Trophoblast cell (in vitro differentiated cells and primary cell): ENCODE measurements around the gene PTBP1.

Source experiments
- DNase-seq, 2 donors: peaks; one replicate each; pipeline ENCODE4 v3.0.0-alpha.2; 2016
- H2AFZ ChIP-seq: 2 replicates; pipeline ENCODE4 v1.6.1; 2013; ENCODE audit warnings: low read length, moderate library complexity, mild to moderate bottlenecking; ENCODE audit not compliant: insufficient read depth, poor library complexity
- H2AK5ac ChIP-seq: 2 replicates; pipeline ENCODE4 v1.6.1; 2013; ENCODE audit warnings: mild to moderate bottlenecking, low read length
- H2BK120ac ChIP-seq: 2 replicates; pipeline ENCODE4 v1.6.1; 2013; ENCODE audit warnings: low read length, mild to moderate bottlenecking, moderate library complexity; ENCODE audit not compliant: insufficient read depth, poor library complexity
- H2BK12ac ChIP-seq: 2 replicates; pipeline ENCODE4 v1.6.1; 2013; ENCODE audit warnings: mild to moderate bottlenecking, low read length, moderate library complexity
- H2BK5ac ChIP-seq: 2 replicates; pipeline ENCODE4 v1.6.1; 2013; ENCODE audit warnings: low read length, low read depth, moderate library complexity, mild to moderate bottlenecking; ENCODE audit not compliant: poor library complexity
- H3K14ac ChIP-seq: 2 replicates; pipeline ENCODE4 v1.6.1; 2013; ENCODE audit warnings: mild to moderate bottlenecking, low read length
- H3K18ac ChIP-seq: 2 replicates; pipeline ENCODE4 v1.6.1; 2013; ENCODE audit warnings: mild to moderate bottlenecking, low read length
- H3K23ac ChIP-seq: 2 replicates; pipeline ENCODE4 v1.6.1; 2013; ENCODE audit warnings: low read length
- H3K27ac ChIP-seq: 2 replicates; pipeline ENCODE4 v1.5.1; 2013; ENCODE audit warnings: low read depth, mild to moderate bottlenecking, inconsistent platforms, low read length, moderate library complexity
- H3K27me3 ChIP-seq: 2 replicates; pipeline ENCODE4 v1.6.1; 2013; ENCODE audit warnings: inconsistent platforms, mild to moderate bottlenecking, low read length, moderate library complexity; ENCODE audit not compliant: insufficient read depth
- H3K36me3 ChIP-seq, 2 experiments: 1 replicate in 1 of 2; 2 replicates in 1 of 2; pipeline ENCODE4 v1.6.1; 2013; ENCODE audit warnings: low read length in 2 of 2, mild to moderate bottlenecking in 2 of 2, moderate library complexity in 1 of 2; ENCODE audit not compliant: insufficient read depth in 2 of 2, control insufficient read depth in 1 of 2
- H3K4ac ChIP-seq: 2 replicates; pipeline ENCODE4 v1.6.1; 2013; ENCODE audit warnings: low read depth, mild to moderate bottlenecking, low read length, moderate library complexity
- H3K4me1 ChIP-seq, 2 experiments: 1 replicate in 1 of 2; 2 replicates in 1 of 2; pipeline ENCODE4 v1.6.1; 2013; ENCODE audit warnings: low read length in 2 of 2, mild to moderate bottlenecking in 2 of 2, moderate library complexity in 1 of 2; ENCODE audit not compliant: insufficient read depth in 2 of 2, control insufficient read depth in 1 of 2
- H3K4me2 ChIP-seq: 2 replicates; pipeline ENCODE4 v1.6.1; 2013; ENCODE audit warnings: inconsistent platforms, mild to moderate bottlenecking, low read length, moderate library complexity
- H3K4me3 ChIP-seq: 2 replicates; pipeline ENCODE4 v1.5.1; 2013; ENCODE audit warnings: mild to moderate bottlenecking, low read depth, low read length, inconsistent platforms
- H3K79me1 ChIP-seq: one replicate; pipeline ENCODE4 v1.6.1; 2013; ENCODE audit warnings: low read length
- H3K79me2 ChIP-seq: 2 replicates; pipeline ENCODE4 v1.6.1; 2013; ENCODE audit warnings: low read length, mild to moderate bottlenecking; ENCODE audit not compliant: control insufficient read depth, insufficient read depth, poor library complexity
- H3K9ac ChIP-seq: 2 replicates; pipeline ENCODE4 v1.6.1; 2013; ENCODE audit warnings: mild to moderate bottlenecking, low read length
- H3K9me3 ChIP-seq: 2 replicates; pipeline ENCODE4 v1.6.1; 2013; ENCODE audit warnings: low read depth, mild to moderate bottlenecking, control low read depth, inconsistent platforms, low read length; ENCODE audit not compliant: insufficient read depth
- H4K12ac ChIP-seq: 2 replicates; pipeline ENCODE4 v1.6.1; 2013; ENCODE audit warnings: low read depth, mild to moderate bottlenecking, low read length, moderate library complexity
- H4K8ac ChIP-seq: 2 replicates; pipeline ENCODE4 v1.6.1; 2013; ENCODE audit warnings: low read depth, mild to moderate bottlenecking, low read length, moderate library complexity
- H4K91ac ChIP-seq: one replicate; pipeline ENCODE4 v1.6.1; 2013; ENCODE audit warnings: low read depth, mild to moderate bottlenecking, low read length, moderate library complexity
- WGBS: extraction: QIAGEN DNeasy Blood & Tissue Kit; methylation state at CpG from one replicate; pipeline ENCODE4 v1.1.7; 2013; ENCODE audit warnings: missing lambda C conversion rate; ENCODE audit not compliant: insufficient read length, insufficient coverage; ENCODE audit errors: extremely low coverage; 5-methylcytosine and 5-hydroxymethylcytosine counted together

PTBP1 gene

DNA sequence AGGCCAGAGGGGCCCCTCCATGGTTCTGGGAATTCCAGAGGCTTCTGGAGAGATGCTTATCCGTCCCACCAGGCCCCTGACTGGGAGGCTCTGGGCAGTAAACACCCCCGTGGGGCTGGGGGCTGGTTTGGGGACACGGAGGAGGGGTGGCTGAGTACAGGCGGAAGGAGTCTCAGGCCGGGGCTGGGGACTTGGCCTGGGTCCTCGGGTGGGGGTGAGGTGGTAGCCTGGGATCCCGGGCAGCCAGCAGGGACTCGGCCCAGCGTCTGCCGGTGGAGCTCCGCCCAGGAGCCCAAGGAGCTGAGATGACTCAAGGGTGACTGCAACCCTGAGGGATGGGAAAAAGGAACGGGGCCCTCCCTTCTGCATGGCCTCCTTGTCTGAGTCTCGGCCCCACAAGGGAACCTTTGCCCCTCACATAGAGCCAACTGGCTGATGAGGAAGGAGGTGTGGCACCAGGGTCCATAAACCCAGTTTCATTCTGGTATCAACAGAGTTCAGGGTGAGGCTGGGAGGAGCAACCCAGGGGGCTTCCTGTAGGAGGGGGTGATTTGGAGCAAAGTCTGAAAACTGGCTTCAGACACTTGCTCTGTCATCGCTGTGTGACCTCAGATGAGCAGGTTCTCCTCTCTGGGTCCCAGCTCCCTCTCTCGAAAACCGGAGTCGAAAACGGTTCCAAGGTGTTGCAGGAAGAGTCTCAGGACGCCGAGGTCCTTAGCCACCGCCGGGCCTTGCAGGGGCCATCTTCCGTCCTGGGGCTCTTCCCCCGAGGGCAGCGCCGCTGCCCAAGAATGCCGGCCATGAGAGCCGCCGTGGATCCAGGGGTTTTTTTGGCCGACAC is 45.5 kb upstream of the PTBP1 start:
- no CpG with 5 or more reads among the region's 30 CpGs for WGBS
- Histone ChIP-seq H3K27ac (no peak overlapping the region), H2BK5ac (no peak overlapping the region), H3K18ac (no peak overlapping the region), H3K9me3 (peaks cover 11% of the 10 kb centered on the region), H3K4ac (no peak overlapping the region), H4K91ac (peak overlapping the region; percentile 61), H2AFZ (no peak overlapping the region), H2BK12ac (peak overlapping the region; percentile 63), H3K23ac (no peak overlapping the region), H3K79me1 (no peaks in the 10 kb centered on the region), H4K12ac (no peak overlapping the region), H2BK120ac (peak overlapping the region; percentile 8), H3K4me1 (peaks cover 11 to 12% of the 10 kb centered on the region in 2 experiments), H3K79me2 (no peaks in the 10 kb centered on the region), H2AK5ac (no peak overlapping the region), H4K8ac (no peak overlapping the region), H3K36me3 (no peaks in the 10 kb centered on the region), H3K4me3 (no peak overlapping the region), H3K14ac (no peak overlapping the region), H3K27me3 (no peaks in the 10 kb centered on the region), H3K9ac (no peak overlapping the region), H3K4me2 (no peak overlapping the region)
- peak; percentile 67 to 74 for DNase-seq

GRCh38 chr19:752652-753517 is 44.4 kb upstream of the PTBP1 start:
- no peaks in the 10 kb centered on the region for H3K79me2 ChIP-seq
- H3K4me3 ChIP-seq, result no peak overlapping the region
- H2BK5ac ChIP-seq, result no peak overlapping the region
- peaks cover 11 to 12% of the 10 kb centered on the region in 2 experiments for H3K4me1 ChIP-seq
- peak; percentile 92 to 93 for DNase-seq
- H3K9ac ChIP-seq, result no peak overlapping the region
- H3K4ac ChIP-seq, result no peak overlapping the region
- H3K18ac ChIP-seq, result no peak overlapping the region
- H3K23ac ChIP-seq, result no peak overlapping the region
- H2BK12ac ChIP-seq, result no peak overlapping the region
- no peak overlapping the region for H3K14ac ChIP-seq
- peaks cover 15% of the 10 kb centered on the region for H3K9me3 ChIP-seq
- no peak overlapping the region for H3K4me2 ChIP-seq
- no peaks in the 10 kb centered on the region for H3K79me1 ChIP-seq
- no peaks in the 10 kb centered on the region for H3K27me3 ChIP-seq
- WGBS, result no CpG with 5 or more reads among the region's 39 CpGs
- H2AK5ac ChIP-seq, result no peak overlapping the region
- H3K27ac ChIP-seq, result no peak overlapping the region
- no peak overlapping the region for H4K12ac ChIP-seq
- no peak overlapping the region for H2BK120ac ChIP-seq
- H4K91ac ChIP-seq, result no peak overlapping the region
- no peaks in the 10 kb centered on the region for H3K36me3 ChIP-seq
- no peak overlapping the region for H4K8ac ChIP-seq
- no peak overlapping the region for H2AFZ ChIP-seq

GRCh38 chr19:754530-754929 is 42.7 kb upstream of the PTBP1 start:
- Histone ChIP-seq H3K79me1 (no peaks in the 10 kb centered on the region), H3K79me2 (no peaks in the 10 kb centered on the region), H3K9ac (no peak overlapping the region), H3K9me3 (peaks cover 19% of the 10 kb centered on the region), H4K8ac (no peak overlapping the region), H2BK120ac (no peak overlapping the region), H4K12ac (no peak overlapping the region), H3K14ac (no peak overlapping the region), H2AK5ac (no peak overlapping the region), H2BK5ac (no peak overlapping the region), H3K4me3 (no peak overlapping the region), H3K36me3 (no peaks in the 10 kb centered on the region), H3K4me2 (no peak overlapping the region), H3K4ac (no peak overlapping the region), H3K23ac (no peak overlapping the region), H3K27ac (no peak overlapping the region), H3K27me3 (no peaks in the 10 kb centered on the region), H2AFZ (no peak overlapping the region), H2BK12ac (no peak overlapping the region), H4K91ac (no peak overlapping the region), H3K4me1 (peaks cover 11 to 12% of the 10 kb centered on the region in 2 experiments), H3K18ac (no peak overlapping the region)
- no peak for DNase-seq
- no CpG with 5 or more reads among the region's 9 CpGs for WGBS

DNA sequence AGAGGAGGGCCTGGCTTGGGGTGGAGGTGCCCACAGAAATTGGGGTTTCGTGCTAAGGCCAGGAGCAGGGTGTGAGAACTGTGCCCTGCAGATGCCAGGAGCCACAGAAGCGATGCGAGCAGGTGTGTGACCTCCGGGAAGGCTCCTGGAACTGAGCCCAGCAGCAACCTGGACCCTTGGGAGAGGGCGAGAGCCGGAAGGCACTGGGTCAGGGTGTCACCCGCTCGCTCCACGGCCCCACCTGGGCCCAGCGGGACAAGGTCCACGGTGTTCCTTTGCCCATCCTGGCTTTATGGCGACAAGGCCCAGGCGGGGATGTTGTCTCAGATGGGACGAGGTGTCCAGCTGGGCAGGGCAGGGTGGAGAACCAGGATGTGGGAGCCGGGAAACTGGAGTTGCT is 42.2 kb upstream of the PTBP1 start:
- no peak for DNase-seq
- no peak overlapping the region for H3K14ac ChIP-seq
- H3K4me1 ChIP-seq, result peaks cover 11 to 12% of the 10 kb centered on the region in 2 experiments
- H3K79me2 ChIP-seq, result no peaks in the 10 kb centered on the region
- H2BK12ac ChIP-seq, result no peak overlapping the region
- H3K4me2 ChIP-seq, result no peak overlapping the region
- H3K23ac ChIP-seq, result no peak overlapping the region
- no peak overlapping the region for H3K18ac ChIP-seq
- H2BK120ac ChIP-seq, result no peak overlapping the region
- no peak overlapping the region for H3K27ac ChIP-seq
- H3K36me3 ChIP-seq, result no peaks in the 10 kb centered on the region
- peaks cover 19% of the 10 kb centered on the region for H3K9me3 ChIP-seq
- H3K4me3 ChIP-seq, result no peak overlapping the region
- no peak overlapping the region for H4K12ac ChIP-seq
- H4K91ac ChIP-seq, result no peak overlapping the region
- no peak overlapping the region for H2AK5ac ChIP-seq
- WGBS, result no CpG with 5 or more reads among the region's 15 CpGs
- H2AFZ ChIP-seq, result no peak overlapping the region
- no peaks in the 10 kb centered on the region for H3K79me1 ChIP-seq
- no peak overlapping the region for H3K4ac ChIP-seq
- no peak overlapping the region for H4K8ac ChIP-seq
- H3K27me3 ChIP-seq, result no peaks in the 10 kb centered on the region
- no peak overlapping the region for H3K9ac ChIP-seq
- H2BK5ac ChIP-seq, result no peak overlapping the region
